Uterus (tissue), 2 donors: ENCODE data around the gene TMEM127.

ENCODE experiments used
- CTCF ChIP-seq, 4 experiments: fragments of 200-600 bp in 2 of 4; fragments of 450-650 bp in 2 of 4; sonication (generic) in 2 of 4; IDR thresholded peaks; one replicate each; pipeline ENCODE4 v1.5.1; 2016 to 2019; ENCODE audit warnings: antibody characterized with exemption in 4 of 4, mild to moderate bottlenecking in 2 of 4, moderate library complexity in 1 of 4
- POLR2A ChIP-seq, 2 donors: fragments of 450-650 bp; IDR thresholded peaks; one replicate each; pipeline ENCODE4 v1.6.1; 2016; ENCODE audit warnings: antibody characterized with exemption in 2 of 2, mild to moderate bottlenecking in 1 of 2, moderate library complexity in 1 of 2

GRCh38 chr2:96306370-96306769 is 40.6 kb upstream of the TMEM127 start:
- no peak for TF ChIP-seq CTCF (IDR thresholded peaks at IDR 0.05)
- no peak for TF ChIP-seq POLR2A (IDR thresholded peaks at IDR 0.05)
